SK-N-DZ (cell line): Measurements from ENCODE around the gene MAP7.
"Not testable (repeated sequence)": the region's sequence is repeated elsewhere in the genome, so short reads cannot be mapped to it uniquely, and the experiment has no call there.

ENCODE experiments used
- DNase-seq: peaks from one replicate; pipeline ENCODE4 v3.0.0-alpha.2; 2015; ENCODE audit warnings: low spot score

Gene MAP7

GRCh38 chr6:136470044-136470443 is 80.2 kb downstream of the MAP7 start:
- DNase-seq = no peak

- no peak for DNase-seq
Measured at GRCh38 chr6:136469154-136469553, 81.1 kb downstream of the MAP7 start.

GRCh38 chr6:136468711-136469110 is 81.5 kb downstream of the MAP7 start:
- no peak for DNase-seq

GRCh38 chr6:136467186-136467585 is 83.0 kb downstream of the MAP7 start:
- DNase-seq = no peak

GRCh38 chr6:136466777-136467176 is 83.4 kb downstream of the MAP7 start:
- no peak for DNase-seq

- no peak for DNase-seq
Measured at GRCh38 chr6:136465766-136466303, 84.4 kb downstream of the MAP7 start.

GRCh38 chr6:136464874-136465273 is 85.3 kb downstream of the MAP7 start:
- no peak for DNase-seq

- no peak for DNase-seq
Measured at GRCh38 chr6:136464148-136464547, 86.1 kb downstream of the MAP7 start.

- DNase-seq = no peak
Measured at GRCh38 chr6:136463743-136464142, 86.5 kb downstream of the MAP7 start.

- DNase-seq = no peak
Measured at GRCh38 chr6:136446579-136447187, 103.5 kb downstream of the MAP7 start.

- no peak for DNase-seq
Measured at GRCh38 chr6:136446145-136446544, 104.1 kb downstream of the MAP7 start.

GRCh38 chr6:136445063-136445462 is 105.2 kb downstream of the MAP7 start:
- DNase-seq = no peak

- DNase-seq = no peak
Measured at GRCh38 chr6:136440203-136440602, 110.0 kb downstream of the MAP7 start.

GRCh38 chr6:136439514-136440190 is 110.6 kb downstream of the MAP7 start:
- no peak for DNase-seq

- DNase-seq = no peak
Measured at GRCh38 chr6:136438441-136438840, 111.8 kb downstream of the MAP7 start.

- DNase-seq = no peak
Measured at GRCh38 chr6:136437246-136437645, 113.0 kb downstream of the MAP7 start.

- DNase-seq = peak; percentile 7
Measured at GRCh38 chr6:136435101-136435500, 115.1 kb downstream of the MAP7 start.

GRCh38 chr6:136431306-136431705 is 118.9 kb downstream of the MAP7 start:
- not testable (repeated sequence) for DNase-seq

GRCh38 chr6:136429264-136430065 is 120.8 kb downstream of the MAP7 start:
- peak; percentile 9 for DNase-seq

- DNase-seq = no peak
Measured at GRCh38 chr6:136427378-136427717, 122.9 kb downstream of the MAP7 start.

- no peak for DNase-seq
Measured at GRCh38 chr6:136426627-136427377, 123.4 kb downstream of the MAP7 start.

GRCh38 chr6:136425793-136426192 is 124.4 kb downstream of the MAP7 start:
- no peak for DNase-seq
